HG03378 (cell line): ENCODE measurements around the gene NDUFA11.
A peak's percentile ranks its signal among the peaks of the same experiment; 100 is the strongest.

Source experiments
- ATAC-seq: cut with Tn5 transposase; IDR thresholded peaks from one replicate; pipeline ENCODE4 v1.9.1; 2021; ENCODE audit warnings: mild to moderate bottlenecking, moderate library complexity; ENCODE audit not compliant: unreplicated experiment

The NDUFA11 gene

GRCh38 chr19:5903624-5904351, at the start of gene NDUFA11:
NDUFA11 (minus strand) TSS chr19:5903790; CDS start chr19:5903708, 82 bp downstream.
- ATAC-seq, result peak; percentile 26

- no peak for ATAC-seq
Observed at GRCh38 chr19:5953030-5953589, 49.5 kb upstream of the NDUFA11 start.

GRCh38 chr19:5952193-5953029, 48.8 kb upstream of the NDUFA11 start:
- ATAC-seq, result no peak

DNA sequence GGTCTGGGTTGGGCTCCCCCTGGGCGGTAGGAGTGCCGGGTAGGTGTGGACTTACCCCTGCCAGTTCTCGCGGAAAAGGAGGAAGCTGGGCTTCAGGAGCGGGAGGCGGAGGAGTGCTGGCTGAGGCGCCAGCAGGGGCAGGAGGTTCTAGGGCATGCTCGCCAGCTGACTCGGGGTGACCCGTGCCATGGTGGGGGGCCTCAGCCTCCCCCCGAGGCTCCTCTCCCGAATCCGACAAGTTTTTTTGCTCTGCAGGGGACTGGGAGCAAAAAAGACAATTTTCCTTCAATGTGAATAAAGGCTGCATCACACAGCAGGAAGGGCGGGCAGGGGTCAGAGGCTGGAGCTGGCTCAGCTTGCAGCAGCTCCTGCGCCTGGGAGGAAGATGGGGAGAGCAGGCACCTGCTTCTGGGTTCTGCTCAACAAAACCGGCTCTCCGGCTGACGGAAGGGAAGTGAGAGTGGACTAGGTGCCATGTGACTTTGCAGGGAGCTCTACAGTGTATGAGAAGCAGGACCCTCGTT, 47.8 kb upstream of the NDUFA11 start:
- ATAC-seq, result no peak

GRCh38 chr19:5950741-5951140, 47.2 kb upstream of the NDUFA11 start:
- ATAC-seq, result no peak

GRCh38 chr19:5949792-5950305, 46.3 kb upstream of the NDUFA11 start:
- no peak for ATAC-seq

- no peak for ATAC-seq
Observed at GRCh38 chr19:5948752-5949564, 45.4 kb upstream of the NDUFA11 start.

GRCh38 chr19:5947435-5947834, 43.8 kb upstream of the NDUFA11 start:
- no peak for ATAC-seq

GRCh38 chr19:5943623-5944022, 40.0 kb upstream of the NDUFA11 start:
- no peak for ATAC-seq

DNA sequence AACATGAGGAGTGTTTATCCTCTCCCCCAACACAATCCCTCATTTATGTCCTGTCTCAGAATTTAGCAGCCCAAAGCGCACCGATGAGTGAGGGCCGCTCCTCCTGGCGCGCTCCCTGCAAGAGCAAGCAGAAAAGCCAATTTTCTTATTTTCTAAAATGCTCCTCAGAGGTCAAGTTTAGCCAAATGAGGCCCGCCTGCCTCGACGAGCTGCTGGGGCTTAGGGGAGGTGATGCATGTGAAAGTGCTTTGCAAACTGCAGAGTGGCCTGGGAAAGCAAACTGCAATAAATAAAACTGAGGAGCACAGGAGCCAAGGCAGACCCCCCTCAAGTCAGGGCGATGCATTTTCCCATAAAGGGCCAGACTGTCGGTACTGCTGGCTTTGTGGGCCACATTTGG, 39.5 kb upstream of the NDUFA11 start:
- no peak for ATAC-seq

DNA sequence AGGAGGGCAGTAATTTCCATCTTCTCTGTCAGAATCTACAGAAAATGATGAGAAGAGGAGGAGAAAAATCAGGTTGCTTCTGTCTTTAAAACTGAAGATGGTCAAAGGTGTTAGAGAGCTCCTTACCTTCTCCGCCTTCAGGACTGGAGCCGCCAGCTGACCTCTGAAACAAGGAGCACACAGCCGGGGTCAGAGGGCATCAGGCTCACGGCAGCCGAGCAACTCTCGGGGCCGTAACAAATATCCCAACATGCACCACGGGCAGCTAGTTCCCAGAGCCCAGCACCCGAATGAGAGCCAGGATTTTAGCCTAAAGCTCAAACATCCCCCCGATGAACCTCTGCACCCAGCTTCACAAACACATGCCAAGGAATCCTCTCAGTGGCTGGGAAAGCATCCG, 38.1 kb upstream of the NDUFA11 start:
- no peak for ATAC-seq

DNA sequence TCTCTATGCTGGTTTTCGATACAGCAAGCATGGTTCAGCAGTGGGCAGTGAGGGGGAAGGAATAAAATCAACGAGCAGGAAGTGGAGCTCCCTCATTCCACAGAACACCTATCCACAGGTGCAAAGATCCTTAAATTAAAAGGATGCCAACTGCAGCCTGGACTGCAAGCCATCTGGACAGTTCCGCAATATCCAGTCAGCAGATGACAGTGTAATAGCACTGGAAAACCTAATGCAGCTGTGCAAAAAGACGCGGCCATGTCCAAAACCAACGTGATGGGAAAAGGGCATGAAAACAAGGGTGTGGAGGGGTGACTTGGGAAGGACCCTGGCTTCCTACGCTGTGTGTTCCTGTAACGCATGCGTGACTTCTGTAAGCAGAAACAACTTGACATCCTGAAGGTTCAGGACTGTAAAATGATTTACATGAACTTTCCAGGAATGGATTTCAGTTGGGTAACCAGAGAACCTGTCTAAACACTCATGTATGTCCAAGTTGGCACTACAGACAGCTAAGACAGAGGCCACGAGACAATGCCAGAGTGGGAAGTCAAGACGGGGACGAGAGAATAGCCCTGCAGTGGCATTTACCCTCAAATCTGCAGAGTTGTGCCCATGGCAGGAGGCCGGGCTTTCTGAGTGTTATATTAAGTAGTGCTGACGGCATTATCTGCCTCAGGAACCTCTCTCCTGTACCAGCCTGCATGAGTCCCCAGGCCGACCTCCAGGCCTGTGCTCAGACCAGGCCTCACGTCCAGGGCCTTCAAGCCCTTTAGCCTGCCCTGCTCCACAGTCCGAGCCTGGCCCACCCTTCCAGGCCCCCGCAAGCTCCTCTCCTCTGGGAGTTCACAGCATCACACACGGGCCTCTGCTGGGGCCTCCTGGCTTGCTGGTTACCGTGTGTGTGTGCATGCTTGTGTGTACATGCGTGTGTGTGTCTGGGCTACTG, 36.9 kb upstream of the NDUFA11 start:
- ATAC-seq, result no peak

DNA sequence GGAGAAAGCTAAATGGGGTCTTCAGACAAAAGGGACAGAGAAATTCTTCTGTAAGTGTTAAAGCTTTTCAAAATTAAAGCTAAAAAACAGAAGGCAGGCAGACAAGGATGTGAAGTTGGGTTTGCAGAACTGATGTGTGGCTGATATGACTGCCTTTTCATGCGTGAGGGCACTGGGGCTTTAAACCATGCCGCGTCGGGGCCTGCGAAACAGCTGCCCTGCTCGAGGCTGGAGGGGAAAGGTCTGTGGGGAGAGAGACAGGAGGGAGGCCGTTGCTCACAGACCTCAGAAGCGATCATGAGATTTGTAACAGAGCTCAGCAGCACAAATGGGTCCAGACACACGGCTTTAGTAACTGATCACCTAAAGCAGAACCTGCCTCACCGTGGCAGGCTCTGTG, 34.0 kb upstream of the NDUFA11 start:
- ATAC-seq, result no peak

DNA sequence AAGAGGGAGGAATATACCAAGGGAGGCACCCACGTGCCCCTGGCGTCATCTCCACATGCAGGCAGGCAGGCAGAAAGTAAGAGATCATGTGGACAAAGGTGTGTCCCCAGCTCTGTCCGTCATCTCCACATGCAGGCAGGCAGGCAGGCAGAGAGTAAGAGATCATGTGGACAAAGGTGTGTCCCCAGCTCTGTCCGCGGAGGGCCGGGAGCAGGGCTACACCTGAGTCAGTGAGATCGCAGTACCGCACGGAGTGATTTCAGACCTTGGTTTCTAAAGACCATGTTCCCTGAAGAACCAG, 32.7 kb upstream of the NDUFA11 start:
- no peak for ATAC-seq

DNA sequence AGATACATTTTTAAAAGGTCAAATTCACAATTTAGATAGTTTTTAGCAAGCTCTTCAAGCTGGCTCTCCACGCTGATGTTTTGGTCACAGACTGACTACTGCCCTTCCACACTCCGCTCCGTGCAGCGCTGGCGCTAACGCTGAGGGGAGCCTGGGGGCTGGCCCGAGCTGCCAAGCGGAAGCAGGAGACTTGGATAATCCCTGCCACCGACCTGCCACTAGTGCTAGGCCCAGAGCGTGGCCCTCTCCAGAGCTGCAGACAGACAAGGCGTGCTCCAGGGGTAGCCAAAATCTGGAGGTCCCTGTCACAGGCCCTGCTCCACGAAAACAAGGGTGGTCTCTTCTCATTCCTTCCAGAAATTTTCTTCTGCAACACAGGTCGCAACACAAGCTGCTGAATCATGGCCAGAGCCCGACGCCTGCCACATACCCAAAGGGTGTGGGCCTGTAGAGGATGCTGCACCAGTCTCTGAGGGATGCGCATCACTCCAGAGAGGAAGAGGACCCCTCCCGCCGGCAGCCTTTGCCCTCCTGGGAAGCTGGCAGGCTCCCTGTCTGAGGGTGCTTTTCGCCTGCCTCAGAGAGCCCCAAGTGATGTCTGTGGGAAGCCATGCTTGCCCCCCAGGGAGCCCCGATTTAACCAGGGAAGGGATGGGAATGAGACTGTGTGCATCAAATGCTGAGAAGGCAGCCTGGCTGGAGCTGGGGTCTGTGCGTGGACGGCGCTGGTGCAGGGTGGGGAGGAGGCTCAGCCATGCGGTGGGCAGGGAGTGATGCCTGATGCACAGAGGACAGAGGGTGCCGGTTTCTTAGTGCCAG, 32.1 kb upstream of the NDUFA11 start:
- no peak for ATAC-seq

- ATAC-seq, result no peak
Observed at GRCh38 chr19:5934774-5935472, 31.3 kb upstream of the NDUFA11 start.

DNA sequence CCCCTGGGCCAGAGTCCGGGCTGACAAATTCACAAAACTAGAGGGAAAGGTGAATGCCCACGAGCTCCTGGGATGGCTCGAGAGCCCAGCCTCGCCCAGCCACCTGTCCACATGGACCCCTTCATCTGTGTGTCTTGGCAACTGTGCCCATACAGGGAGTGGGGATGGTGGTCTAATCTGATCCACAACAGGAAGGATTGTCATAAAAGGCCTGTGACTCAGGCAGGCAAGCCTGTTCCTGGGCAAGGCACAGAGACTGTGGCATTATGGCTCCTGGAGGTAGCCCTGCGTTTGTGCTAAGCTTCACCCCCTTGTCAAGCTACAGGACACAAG, 30.4 kb upstream of the NDUFA11 start:
- no peak for ATAC-seq

- no peak for ATAC-seq
Observed at GRCh38 chr19:5933391-5934068, 29.9 kb upstream of the NDUFA11 start.
